ENCODE measurements around the gene CALCOCO2.

The CALCOCO2 gene

DNA sequence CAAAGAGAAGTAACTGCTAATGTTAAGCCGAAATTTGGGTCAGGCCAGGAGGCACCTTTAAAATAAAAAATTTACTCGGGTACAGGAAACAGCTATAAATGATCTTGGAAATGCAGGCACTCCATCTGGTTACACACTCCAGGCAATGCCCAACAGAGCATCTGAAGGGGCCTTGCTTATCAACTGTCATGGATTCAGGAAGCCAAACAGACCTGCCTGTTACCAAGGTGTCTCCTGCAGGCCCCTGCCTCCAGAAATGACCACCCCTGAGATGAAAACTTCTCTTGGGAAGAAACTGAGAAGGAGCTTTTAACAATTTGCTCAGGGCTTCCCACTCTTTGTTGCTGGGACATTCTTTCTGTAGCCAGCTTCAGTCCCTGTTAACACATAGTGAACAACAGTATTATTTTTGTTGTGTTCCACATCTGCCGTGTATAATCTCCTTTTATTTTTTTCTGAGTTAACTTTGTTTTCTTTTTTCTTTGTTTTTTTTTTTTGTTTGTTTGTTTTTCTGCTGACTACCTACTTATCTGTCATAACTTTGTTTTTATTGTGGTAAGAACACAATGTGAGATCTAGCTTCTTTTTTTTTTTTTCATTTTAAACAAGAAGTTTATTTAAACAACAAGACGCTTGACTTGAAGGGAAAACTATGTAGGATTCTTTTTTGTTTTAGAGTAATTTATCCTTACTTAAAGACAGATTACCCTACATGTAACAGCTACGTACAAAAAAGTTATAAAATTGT, 43.0 kb downstream of the CALCOCO2 start:
- DNase-seq = no peak

DNA sequence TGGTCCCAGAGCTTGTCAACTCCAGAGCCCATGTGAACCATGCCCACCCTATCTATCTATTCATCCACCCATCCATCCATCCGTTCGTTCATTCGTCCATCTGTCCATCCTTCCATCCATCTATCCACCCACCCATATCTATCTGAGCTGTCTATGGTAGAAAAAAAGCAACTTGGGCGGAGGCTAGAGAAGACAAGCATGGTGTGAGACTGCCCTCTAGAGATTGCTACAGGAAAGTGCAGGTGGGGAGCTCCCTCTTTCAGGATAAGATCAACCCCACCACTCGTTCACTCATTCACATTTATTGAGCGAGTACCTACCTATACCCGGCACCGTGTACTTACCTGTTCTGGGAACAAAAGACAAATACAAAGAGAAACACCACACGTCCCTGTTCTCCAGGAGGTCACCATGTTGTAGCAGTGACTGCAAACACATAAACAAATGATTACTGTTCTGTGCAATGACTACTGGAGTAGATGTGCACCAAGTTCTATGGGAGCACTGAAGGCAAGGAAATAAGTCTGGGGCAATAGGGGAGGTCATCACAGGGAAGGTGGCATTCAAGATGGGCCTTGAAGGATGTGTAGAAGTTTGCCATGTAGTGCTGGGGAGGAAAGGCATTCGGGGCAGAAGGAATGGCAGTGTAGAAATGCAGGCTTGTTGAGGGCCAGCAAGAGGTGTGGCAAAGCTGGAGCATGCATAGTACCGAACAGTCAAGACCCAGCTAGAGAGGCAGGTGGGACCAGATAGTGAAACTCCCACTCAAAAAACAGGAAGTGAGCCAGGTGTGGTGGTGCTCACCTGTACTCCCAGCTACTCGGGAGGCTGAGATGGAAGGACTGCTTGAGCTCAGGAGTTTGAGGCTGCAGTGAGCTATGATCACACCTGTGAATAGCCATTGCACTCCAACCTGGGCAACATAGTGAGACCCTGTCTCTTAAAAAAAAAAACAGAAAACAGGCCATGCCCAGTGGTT, 48.4 kb downstream of the CALCOCO2 start:
- peak; percentile 66 for DNase-seq

- DNase-seq = no peak
Observed at GRCh38 chr17:48882272-48882671, 51.4 kb downstream of the CALCOCO2 start.

- DNase-seq = no peak
Observed at GRCh38 chr17:48883171-48883570, 52.3 kb downstream of the CALCOCO2 start.

DNA sequence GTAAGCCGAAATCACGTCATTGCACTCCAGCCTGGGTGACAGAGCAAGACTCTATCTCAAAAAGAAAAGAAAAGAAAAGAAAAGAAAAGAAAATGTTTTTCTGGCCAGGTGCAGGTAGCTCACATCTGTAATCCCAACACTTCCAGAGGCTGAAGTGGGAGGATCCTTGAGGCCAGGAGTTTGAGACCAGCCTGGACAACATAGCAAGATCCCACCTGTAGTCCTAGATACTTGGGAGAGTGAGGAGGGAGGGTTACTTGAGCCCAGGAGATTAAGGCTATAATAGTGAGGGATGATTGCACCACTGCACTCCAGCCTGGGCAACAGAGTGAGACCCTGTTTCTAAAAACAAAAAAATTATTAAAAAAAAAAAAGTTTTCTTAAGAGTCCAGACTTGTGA, 59.3 kb downstream of the CALCOCO2 start:
- DNase-seq = no peak

GRCh38 chr17:48892940-48893645, 62.3 kb downstream of the CALCOCO2 start:
- DNase-seq = no peak

DNA sequence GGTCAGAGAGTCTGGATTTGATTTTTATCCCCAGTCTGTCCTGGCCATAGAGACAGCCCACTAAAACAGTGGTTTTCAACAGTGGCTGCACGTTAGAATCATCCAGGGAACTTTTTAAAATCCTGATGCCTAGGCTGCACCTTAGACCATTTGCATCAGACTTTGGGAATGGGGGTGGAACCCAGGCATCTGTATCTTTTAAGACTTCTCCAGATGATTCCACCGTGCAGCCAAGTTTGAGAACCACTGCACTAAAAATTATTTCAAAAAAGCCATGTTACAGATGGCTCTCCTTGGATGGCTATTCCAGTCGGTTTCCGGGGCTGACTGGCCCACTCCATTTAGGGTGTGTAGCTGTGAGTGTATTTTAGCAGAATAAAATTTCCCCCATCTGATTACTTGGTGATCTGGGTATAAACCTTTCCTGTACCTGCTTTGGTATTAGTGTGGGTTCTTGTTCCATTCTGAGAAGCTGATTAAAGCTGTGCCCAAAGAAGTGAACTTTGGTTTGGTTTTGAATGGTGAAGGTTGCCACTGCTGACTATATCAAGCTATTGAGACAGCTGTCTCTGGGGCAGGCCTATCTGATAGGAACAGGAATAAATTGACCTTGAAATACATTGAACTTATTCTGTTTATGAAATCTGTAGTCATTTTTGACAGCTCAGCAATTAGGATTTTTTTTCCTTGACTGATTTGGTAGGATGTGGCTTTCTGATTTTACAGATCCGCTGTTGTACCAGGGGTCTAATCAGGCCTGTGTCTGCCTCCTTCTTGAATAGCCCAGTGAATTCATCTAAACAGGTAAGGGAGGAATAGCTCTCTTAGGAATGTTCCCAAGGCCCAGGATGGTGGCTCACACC, 63.0 kb downstream of the CALCOCO2 start:
- no peak for DNase-seq

- DNase-seq = no peak
Observed at GRCh38 chr17:48894886-48895285, 64.1 kb downstream of the CALCOCO2 start.

- DNase-seq = no peak
Observed at GRCh38 chr17:48901241-48901640, 70.4 kb downstream of the CALCOCO2 start.

DNA sequence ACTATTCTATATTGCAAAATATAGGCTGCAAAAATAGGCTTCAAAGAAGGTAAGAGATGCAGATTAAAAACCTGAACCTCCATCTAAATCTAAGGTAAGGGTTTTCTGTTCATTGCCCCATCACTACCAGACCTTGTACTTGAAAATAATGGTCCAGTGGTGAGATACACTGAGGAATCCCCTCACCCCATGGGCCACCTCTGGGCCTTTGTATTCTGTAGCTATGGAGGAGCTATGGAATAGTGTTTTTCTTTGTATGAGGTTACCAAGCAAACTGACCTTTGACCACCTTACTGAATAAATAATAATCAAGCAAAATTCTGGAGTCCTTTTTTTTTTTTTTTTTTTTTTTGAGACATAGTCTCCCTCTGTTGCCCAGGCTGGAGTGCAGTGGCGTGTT, 72.6 kb downstream of the CALCOCO2 start:
- no peak for DNase-seq

DNA sequence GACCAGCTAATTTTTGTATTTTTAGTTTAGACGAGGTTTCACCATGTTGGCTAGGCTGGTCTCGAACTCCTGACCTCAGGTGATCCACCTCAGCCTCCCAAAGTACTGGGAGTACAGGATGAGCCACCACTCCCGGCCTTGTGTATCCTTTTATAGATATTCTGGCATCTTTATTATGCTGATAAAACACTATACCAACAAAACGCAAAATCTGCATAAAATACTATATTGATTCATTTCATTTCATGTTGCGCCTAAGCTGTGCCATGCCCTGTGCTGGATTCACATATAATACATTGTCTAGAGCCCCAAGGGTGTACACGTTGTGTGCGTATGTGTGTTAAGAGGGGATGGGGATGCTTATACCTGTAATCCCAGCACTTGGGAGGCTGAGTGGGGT, 73.6 kb downstream of the CALCOCO2 start:
- DNase-seq = no peak

- no peak for DNase-seq
Observed at GRCh38 chr17:48905987-48906515, 75.2 kb downstream of the CALCOCO2 start.

- DNase-seq = peak; percentile 35
Observed at GRCh38 chr17:48907713-48908046, 76.8 kb downstream of the CALCOCO2 start.

GRCh38 chr17:48908047-48908843, 77.4 kb downstream of the CALCOCO2 start, which contains the start of gene UBE2Z:
UBE2Z (plus strand) TSS chr17:48908407; CDS start chr17:48908504, 97 bp downstream.
- peak; percentile 96 for DNase-seq

DNA sequence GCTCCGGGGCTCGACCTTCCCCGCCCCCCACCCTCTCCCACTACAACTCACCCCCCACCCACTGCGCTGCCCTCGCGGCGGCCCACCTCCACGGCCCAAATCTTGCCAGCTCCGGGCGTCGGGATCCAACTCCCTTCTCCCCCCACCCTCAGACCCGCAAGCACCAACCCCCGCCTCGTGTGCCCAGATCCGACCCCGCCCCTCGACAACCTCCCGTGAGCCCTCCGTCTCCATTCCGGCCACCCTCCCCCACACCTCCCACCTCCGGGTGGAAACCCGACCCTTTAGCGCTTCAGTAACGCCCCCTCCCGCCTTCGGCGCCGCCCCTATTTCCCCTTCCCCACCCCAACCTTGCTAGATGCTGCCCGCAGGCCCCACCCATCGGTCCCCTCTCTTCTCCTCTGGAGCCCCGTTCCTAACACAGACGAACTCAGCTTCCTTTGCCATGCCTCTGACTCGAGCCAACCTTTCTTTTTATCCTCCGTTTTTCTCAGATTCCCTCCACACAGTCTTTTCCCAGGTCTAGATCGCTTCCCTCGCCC, 78.1 kb downstream of the CALCOCO2 start:
- peak; percentile 91 for DNase-seq

- DNase-seq = no peak
Observed at GRCh38 chr17:48909783-48910182, 78.9 kb downstream of the CALCOCO2 start.

- DNase-seq = no peak
Observed at GRCh38 chr17:48910370-48910769, 79.5 kb downstream of the CALCOCO2 start.

GRCh38 chr17:48912476-48912875, 81.6 kb downstream of the CALCOCO2 start:
- no peak for DNase-seq

Data from fibroblast of skin of scalp (primary cell).